ENCODE results near the gene IL16.
"Not testable (repeated sequence)": the region's sequence is repeated elsewhere in the genome, so short reads cannot be mapped to it uniquely, and the experiment has no call there.

The IL16 gene

DNA sequence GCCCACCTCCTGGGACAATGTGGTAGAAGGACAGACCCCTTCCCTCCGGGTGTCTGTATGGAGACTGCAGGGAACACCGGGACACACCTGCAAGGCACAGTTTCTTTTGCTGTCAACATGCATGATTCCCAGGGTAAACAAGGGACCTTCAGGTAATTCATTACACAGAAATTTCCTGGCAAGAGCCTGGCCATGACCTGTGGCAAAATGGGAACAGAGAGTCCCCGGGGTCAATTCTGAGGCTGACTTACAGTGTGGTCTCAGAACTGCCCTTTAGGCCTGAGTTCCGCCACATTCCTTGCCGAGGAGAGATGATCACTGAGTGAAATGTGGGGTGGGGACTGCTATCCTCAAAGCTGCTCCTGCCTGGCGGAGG lies 121.0 kb downstream of the IL16 start:
- DNase-seq = no peak

DNA sequence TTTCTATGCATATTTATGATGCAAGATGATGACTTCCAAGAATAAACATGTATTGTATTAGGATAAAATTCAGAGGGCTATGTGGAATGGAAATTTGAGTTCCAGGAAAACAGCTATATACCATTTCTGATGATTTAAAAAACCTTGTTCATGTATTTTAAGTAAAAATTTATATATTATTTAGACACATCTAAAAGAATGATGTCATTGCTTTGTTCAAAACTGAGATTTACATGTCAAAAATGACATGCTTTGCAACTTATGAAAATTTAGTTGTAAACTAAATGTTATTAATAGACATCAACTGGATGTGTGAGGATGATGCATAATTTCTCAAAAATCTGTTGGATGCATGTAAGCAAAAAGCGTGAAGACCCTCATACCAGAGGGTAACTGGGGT lies 125.0 kb downstream of the IL16 start:
- DNase-seq = no peak

DNA sequence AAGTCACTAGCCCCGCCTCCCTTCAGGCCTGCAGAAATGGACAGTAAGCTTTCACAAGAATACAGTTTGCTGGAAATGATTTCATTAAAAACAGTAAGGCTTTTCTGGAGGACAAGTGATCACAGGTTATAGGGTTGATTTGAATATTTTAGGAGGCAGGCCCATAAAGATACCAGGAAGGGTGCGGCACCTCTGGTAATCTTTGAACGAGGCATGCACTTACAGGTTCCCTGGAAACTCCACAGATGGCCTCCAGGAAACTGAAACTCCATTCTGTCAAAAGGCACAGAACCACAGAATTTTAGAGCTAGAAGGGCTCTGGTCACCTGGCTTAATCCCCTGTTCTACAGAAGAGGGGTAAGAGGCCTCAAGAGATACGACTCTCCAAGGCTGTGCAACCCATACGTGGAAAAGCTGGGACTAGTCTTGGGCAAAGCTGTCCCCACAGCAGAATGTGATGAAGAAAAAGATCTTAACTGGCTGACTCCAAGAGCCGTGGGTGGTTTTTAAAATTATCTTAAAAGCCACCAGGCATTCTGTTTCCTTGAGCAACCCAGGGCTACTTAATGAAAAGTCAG lies 126.1 kb downstream of the IL16 start:
- DNase-seq = no peak

DNA sequence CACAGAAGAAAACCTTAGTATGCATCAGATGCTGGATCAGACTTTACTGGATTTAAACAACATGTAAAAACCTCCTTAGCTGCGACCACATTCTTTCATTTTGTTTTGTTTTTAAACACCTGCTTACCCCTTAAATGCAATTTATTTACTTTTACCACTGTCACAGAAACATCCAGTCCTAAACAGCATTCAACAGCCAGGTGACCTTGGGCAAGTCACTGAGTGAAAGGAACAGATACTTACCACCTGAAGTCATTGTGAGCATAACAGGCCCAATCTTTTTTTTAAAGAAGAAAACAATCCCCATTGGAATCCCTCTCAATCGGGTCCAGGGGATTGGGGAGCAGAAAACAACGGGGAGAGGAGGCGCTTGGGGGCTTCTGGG lies 126.9 kb downstream of the IL16 start:
- DNase-seq = no peak

DNA sequence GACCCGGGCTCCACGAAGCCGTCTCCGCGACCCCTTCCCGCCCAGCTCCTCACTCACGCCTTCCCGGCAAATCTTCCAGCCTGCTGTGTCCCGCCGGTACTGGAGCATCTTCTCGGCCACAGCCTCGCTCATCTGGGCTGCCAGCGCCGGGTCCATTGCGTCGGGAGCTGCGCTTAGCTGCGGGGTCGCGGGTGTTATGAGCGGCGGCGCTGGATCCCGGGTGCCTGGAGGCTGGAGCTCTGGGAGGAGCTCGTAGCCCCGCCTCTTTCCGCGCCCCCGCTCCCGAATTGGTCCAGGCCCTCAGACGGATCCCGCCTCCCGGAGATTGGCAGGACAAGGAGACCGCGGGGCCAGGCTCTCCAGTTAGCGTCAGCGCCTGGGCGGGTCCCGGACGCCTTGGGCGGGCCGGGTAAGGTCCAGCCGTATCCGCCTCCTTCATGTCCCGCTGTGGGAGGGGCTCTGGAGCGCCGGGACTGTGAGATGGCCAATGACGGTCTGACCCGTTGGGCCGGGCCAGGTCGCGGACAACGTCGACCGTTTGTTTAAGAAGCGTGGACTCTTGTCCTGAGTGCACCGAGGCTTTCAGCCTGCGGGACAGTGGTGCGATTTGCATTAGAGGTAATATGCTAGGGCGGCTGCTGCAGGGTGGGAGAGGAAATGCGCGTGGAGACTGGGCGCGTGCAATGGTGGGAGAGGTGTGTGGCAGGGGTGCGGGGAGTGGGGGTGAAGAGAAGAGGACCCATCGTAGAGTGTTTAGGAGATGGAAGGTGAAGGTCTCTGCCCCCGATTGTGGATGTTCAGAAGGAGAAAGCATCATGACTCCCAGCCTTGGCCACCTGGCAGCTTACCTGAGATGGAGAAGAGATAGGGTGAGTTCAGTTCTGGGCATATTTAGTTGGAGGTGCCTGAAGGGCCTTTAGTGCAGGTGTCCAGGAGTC lies 127.5 kb downstream of the IL16 start, which contains the start of gene STARD5:
Gene STARD5 (minus strand): TSS at position 198 of the 938 bp plus-strand sequence. CDS start 42 bp downstream, at position 156.
- peak; percentile 88 for DNase-seq

DNA sequence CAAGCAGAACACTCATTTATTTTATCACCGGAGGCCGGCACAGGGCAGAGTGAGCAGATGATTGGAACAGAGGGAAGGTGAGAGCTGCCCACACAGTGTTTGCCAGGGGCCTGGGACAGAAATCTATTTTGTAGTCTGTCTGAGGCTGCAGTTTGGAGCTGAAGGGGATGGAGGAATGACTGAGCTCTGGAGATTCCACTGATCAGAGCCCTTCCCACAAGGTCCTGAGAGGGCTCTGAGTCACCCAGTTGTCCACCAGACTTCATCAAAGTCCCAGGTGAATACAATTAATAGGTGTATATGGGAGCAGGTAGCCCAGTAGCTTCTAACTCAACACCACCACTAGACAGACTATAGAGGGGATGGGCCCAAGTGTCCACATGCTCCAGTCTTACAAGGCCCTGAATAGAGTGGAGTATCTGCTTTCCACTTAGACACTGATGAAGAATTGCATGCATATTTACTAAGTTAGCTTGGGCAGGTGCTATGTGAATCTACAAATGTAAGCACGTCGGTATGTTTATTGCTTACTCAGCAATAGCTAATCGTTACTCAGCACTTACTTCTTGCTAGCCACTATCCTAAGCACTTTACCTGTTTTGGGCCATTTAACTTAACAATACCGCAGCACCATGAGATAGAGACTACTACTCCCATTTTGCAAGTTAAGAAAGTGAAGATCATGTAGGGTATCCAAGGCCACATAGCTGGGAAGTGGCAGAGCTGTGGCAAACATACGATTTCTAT lies 130.0 kb downstream of the IL16 start:
- DNase-seq = no peak

DNA sequence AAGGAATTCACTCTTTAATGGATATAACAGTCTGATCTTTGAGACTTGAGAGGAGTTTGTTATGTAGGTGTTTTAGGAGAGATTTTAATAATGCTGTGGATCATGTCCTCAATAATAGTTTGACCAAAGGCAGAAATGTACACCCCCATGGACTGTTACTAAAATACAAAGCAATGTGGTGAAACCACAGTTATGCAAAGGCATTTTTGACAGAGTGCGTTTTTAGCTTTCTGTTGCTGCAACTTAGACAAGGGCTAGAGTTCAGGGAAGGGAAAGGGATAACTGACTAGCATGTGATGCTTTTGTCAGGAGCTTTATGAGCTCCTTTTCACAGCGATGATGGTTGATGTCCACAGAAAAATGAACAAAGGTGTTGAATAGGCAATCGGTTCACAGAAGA lies 130.8 kb downstream of the IL16 start:
- DNase-seq = no peak

DNA sequence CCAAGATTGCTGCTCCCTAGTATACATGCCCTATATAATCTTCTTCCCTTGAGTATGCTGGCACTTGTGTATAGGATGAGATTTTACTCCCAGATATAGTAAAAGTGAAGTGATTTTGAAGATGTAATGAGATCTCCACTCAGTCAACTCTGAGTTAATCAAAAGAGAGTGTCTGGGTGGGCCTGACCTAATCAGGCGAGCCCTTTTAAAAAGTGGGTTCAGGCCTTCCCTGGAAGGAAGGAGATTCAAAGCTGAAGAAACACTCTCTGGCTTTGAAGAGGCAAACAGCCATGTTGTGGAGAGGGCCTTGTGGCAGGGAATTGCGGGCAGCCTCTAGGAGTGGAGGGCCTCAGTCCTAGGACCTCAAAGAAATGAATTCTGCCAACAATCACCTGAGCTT lies 132.8 kb downstream of the IL16 start:
- no peak for DNase-seq

DNA sequence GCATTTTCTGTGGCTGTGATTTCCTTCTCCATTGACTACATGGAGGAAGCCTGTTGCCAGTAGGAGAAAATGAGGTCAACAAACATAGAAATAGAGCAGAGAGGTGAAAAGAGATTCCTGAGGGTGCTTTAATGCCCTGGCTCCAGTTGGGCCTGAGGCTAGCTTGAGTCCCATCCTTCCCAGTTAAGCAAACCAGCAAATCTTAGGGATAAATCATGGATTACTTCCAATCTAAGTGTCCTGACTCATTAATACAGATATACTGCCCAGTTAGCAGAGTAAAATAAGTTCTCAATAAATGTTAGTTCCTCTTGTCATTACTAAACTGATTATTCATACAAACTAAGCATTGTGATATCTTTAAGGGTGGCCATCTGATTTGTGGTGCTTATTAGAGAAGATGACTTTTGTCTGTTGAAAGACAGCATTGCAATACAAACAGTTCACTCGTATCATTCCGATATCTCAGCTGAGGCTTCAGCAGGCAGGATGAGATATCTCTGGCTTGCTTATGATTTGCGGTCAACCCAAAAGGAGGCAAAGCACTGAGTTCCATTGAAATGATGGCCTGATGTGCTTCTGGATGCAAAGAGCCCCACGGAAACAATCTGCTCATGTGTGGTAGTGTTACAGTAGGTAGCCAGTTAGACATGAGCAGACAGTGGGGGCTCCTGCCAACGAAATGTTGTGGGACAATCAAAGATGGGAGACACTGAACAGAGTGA lies 133.8 kb downstream of the IL16 start:
- DNase-seq = no peak

DNA sequence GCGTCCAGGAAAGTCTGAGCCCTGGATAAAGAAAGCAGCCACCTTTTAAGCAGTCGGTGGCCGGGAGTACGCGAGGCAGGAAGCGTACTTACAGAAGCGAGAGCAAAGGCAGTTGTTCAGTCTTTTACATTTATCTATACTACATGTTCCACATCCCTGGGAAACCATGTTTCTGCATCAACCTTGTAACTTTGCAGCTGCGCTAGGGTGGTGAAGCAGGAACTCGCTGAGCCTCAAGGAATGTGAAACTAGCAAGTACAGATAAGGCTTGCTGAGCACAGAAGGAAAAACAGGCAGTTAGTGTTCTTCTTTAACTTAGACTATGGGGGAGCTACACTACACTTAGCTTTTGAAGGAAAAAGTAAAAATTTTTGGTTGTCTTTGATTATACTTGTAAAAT lies 134.5 kb downstream of the IL16 start:
- not testable (repeated sequence) for DNase-seq

DNA sequence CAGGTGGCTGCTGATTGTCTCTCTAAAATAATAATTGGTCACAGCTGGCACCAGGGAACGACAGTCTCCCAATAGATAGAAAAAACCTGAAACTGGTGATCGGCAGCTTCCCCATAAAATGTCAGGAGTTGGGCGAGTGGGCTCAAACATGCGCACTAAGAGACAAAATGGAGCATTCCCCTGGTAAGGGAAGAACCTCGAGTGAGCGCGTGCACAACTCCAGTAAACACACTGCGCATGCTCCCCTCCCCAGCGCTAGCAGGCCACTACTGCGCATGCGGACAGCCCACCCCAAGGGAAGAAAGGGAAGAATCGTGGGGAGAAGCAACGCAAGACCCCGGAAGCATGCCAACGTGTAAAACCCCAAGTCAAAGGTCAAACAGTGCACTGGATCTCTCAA lies 134.9 kb downstream of the IL16 start:
- no peak for DNase-seq

DNA sequence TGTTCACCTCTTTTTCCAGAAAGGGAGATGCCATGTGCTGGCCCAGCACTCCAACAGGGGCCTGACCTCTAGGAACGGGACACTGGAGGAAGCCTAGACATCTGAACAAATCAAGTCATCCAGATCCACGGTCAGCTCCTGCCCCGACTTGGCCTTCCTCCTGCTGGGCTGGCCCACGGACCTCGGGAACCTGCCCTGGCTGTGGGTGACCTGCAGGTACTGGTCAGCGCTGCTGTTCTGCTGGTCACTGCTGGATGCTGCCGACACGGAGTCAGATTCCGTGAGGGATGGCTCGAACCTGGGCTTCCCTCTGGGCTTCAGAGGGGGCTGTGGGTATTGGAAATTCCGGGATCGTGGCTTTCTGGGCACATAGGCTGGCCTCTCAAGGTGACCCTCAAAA lies 135.6 kb downstream of the IL16 start:
- no peak for DNase-seq

DNA sequence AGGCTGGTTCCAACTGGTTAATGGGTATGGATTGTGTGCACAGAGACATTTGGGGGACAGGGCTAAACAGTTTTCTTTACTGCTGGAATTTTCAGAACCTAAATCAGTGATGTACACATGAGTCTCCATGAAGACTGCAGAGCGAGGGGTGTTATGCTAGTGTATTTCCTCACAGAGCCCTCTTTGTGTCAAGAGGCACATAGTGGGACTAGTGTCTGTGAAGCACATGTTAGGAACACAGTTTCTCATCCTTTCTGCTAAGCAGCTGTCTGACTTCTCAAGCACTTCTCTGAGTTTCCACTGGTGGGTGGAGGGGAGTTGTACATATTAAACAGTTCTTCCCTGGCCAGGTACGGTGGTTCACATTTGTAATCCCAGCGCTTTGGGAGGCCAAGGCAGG lies 136.7 kb downstream of the IL16 start:
- no peak for DNase-seq

DNA sequence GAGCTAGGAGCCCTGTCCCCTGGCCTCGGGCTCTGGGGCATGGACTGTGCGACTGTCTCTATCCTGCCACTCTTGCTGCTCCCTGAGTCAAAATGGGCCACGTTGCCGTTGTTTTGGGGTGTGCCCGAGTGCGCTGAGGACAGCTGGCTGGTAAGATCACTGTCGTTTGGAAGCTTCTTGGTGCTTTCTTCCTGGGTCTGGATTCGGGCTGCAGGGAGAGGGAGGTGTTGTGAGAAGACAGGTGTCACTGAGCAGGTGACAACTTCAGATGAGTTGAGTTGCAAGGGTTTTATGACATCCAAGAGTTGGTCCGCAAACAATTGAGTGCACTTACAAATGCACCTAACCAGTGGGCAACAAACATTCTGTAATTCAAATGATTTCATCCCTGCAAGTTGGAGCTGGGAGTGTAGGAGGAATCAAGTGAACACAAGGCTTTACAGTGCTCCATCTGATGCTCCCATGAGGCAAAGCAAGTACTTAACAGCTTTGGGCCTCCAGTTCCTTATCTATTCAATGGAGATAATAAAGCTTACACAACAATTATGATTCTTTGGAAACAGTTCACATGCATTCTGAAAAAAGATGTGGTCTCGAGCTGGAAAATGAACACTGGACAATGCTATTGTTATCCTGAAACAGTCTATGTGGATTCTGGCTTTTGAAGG lies 138.2 kb downstream of the IL16 start:
- DNase-seq = no peak

DNA sequence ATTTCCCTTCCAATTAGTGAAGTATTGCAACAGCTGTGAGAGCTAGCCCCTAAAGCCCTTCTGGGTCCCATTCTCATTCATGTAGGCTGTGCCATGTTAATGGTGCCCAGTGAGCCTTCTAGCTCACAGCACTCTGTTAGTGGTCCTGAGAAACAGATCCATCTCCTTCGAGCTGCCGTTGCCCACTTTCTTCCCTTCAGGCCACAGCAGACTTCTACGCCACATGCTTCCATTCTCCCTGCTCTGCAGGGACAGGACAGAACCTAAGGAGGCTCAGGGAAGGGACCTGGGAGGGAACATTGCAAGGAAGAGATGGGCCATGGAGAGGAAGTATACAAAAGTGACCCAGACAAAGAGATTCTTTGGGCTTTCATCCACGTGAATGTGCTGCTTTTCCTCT lies 139.0 kb downstream of the IL16 start:
- no peak for DNase-seq

DNA sequence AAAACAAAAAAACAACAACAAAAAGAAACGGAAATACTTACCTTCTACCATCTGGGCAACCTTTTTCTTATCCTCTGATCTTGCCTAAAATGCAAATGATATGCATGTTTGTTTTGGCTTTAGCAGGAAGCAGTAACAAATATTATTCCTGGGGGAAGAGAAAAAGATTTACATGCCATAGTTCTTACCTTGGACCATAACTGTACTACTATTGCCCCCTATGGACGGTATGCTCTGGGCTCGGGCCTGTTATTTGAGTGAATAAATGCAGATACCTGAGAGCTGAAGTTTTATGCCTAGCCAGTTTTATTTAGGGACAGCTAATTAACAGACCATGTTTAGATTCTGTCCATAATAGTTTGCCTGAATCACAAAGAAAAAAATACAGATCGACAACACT lies 139.9 kb downstream of the IL16 start:
- no peak for DNase-seq

DNA sequence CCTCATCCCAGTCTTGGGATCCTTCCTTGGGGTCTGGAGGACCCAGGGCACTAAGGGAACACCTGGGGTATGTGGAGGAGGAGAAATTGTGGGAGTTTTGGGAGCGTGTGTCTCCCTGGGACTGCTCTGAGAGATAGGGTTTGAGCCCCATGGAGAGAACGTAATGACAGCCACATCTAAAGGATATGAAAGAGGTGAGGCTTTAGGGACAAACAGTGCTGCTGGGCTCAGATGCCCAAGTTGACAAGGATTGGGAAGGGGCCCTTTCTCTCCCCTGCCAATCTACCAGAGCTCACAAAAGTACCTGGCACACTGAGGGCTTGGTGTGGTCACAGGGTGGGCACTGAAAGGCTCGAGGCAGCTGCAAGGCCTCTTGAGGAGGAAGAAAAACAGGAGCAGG lies 140.6 kb downstream of the IL16 start:
- no peak for DNase-seq

DNA sequence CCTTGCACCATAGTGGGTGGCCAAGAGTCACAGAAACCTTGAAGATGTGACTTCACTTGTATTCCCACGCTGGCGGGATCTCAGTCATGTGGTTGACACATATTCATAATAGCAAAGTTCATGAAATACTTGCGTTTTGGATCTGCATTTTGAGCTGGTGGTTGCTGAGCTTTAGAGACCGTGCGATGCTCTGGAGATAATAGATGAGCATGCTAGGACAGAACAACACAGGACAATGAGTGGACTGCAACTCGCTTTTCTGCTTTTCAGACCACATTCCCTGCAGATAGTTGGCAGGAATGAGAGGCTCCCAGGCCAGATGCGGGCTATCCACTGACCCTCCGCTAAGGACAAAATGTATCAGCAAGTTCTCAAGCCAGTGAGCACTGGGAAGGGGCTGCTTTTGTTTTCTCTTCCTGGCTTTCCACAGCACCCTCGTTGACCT lies 141.1 kb downstream of the IL16 start:
- no peak for DNase-seq

DNA sequence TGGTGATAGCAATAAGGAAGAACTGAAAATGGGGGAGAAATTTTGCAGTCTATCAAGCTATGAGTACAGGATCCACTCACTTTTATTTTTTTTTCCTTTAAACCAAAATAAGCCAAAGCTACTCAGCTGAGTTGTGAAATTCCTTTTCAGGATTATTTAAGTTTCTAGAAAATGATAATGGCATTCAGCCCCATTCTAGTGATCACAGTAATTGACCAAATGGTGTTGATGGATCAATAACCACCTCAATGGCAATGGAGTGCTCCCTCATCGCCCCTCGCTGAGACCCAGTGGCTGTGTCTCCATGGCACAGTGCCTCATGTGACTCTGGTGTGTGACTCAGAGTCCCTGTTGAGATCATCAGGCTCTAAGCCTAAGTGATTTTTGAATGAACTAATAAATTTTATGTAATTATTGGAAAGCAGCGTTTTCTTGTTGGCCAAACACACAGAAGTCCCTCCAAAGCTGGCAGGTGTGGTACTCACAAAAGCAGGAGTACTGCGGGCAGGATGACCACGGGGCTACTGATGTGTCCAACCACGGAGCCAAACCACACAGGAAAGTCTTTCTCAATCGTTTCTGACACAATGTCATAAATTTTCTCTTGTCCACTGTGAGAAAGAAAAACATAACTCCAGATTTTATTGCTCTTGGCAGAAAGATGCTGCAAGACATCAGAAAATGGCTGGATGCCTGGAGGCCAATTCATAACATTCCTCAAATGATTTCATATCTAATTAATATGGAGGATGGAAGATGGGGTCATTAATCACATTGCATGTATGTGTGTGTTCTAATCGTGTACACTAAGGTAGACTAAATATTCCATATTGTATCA lies 141.7 kb downstream of the IL16 start:
- DNase-seq = no peak

DNA sequence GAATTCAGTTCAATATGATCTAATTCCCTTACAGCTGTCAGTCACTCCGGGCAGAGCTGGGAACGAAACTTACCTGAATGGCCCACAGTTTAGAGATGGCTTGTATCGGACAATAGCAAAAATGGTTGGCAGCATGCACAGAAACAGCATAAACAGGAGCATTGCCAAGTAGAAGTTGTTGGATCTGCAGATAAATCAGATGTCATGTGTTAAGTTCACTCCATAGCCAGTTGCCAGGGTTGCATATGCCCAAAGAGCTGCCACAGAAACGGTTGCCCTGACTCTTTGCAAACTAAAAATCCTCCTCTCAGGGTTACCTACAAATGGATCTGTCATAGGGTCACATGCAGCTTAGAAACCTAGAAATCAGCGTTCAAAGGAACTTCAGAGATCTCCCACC lies 142.6 kb downstream of the IL16 start:
- no peak for DNase-seq

DNA sequence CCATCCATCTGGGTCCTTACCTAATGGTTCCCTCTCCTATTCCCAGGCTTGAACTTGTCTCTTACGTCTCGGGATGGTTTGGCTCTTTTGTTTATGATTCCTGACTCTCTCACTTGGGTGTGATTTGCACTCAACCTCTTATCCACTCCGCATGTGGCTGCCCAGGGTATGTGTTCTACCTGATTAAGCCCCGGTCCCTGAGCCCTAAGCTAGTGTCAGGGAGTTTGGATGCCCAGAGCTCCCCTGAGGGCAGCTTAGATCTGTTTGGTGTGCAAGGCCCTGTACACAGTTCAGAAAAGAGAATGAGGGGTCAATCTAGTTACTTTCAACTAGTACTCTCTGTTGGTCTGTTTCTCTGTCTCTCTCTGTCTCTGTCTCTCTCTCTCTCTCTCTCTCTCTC lies 143.2 kb downstream of the IL16 start:
- DNase-seq = no peak

DNA sequence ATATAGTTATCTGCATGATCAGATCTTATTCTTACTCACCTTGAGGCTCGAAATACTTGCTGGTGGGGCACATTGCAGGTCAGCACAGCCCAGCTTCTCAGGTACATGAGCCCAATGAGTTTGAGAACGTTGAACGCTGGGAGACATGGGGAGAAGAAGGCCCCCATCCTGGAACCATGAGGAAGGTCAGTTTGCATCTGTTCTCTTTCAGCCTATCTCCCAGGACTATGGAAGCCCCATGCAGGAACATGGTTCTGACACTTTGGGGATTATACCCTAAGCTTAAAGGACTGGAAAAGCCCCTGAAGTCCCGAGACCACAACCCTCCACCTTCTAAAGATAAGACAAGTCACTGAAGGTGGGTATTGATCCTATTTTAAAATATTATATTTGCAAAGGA lies 144.7 kb downstream of the IL16 start:
- DNase-seq = no peak
